Stimulated activated CD8-positive, alpha-beta memory T cell treated with anti-CD3 and anti-CD28 coated beads, Interleukin-2, amount 100 ng/mL, for 1 hour (primary cell): ENCODE data around the gene ZNF385B.

Experiments
- DNase-seq, 2 donors: peaks; one replicate each; pipeline ENCODE4 v3.0.0-alpha.2; 2020; ENCODE audit warnings: low read depth in 2 of 2

ZNF385B gene

DNA sequence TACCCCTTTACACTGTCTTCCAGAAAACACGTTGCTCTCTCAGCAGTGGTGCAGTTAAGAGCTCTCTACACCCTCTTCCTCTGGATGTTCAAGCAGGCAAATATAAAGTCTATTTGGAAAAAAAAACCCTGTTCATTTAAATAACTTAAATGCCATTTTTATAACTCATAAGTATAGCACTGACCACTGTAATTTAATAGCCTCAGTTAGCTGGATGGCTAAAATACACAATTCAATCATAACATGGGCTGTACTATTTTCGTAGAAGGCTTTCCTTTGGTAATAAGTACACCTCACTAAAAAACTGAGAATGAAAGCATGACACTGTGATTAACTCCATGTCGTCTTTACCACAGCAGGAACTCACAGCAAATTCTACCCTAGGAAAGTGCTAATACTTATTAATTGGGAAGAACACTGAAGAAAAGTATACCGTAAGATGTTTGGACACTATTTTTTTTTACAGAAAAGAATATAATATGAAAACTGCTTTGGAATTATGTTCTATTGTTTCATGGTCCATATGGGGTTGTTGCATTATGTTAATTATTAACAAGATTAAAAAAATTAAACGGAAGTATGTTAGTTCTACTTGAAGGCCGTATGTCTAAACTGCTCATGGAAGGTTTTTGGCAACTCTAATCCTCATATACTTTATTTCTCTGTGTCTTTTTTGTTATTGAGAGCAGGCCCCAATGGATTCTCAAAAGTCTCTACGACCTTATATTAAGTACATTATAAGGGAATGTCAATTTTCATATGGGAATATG is 269.1 kb downstream of the ZNF385B start:
- DNase-seq = no peak

DNA sequence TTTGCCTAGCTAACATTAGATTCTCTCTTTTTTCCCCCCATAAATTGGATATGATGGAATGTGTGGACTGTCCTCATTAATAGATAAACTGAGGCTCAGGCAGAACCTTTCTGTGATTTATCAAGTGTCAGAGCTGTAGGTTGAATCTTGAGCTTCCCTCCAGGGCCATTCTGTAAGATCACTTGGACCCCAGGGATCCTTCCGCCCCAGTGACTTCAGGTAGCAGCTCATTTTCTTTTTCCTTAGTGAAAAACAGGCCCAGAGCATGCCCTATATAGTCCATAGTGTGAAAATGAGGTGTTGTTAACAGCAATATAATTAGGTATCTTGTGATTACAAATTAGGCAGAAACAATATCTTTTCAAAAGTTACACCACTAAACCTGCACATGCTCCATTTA is 269.7 kb downstream of the ZNF385B start:
- DNase-seq = no peak

DNA sequence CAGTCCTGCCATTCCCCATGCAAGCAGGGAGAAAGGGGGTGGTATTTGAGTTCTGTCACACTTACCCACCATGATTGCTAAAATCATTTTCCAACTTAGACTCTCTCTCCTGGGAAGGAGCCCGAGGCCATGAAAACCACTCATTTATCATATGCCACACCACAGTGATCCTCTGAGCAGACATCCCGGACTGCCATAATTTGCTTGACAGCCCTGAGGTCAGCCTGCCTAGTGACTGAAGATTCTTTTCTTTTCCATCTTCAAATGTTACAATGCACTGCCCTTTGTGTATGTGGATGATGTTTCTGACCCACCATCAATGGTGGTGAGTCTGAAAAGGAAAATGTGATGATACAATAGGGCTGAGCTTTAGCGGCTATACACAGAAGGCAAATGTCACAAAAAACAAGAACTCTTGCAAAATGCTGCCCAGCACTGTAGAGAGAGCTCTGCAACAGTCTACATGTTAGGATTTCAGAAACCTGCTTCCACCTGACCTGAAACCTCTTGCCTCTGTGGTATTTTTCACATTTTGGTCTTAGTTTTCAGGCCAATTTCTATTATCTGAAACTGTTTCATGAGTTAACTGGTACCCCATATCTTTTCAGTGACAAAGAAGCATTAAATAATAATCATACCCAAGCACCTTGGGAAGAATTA is 272.8 kb downstream of the ZNF385B start:
- DNase-seq = no peak

DNA sequence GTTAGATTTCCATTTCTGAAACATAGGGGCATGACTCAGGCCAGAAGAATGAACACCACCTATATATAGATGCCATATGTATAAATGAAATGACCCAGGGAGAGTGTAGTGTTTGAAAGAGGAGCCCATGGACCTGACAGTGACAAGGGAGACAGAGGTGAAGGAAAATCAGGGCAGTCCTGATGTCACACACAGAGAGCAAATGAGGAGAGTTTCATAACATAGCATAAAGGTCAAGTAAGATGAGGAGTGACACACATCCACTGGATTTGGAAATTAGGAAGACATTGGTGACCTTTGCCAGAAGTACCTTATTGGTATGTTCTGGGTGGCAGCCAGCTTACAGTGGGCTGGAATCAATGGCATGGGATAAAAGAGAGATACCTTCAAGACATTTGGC is 276.7 kb downstream of the ZNF385B start:
- no peak for DNase-seq

DNA sequence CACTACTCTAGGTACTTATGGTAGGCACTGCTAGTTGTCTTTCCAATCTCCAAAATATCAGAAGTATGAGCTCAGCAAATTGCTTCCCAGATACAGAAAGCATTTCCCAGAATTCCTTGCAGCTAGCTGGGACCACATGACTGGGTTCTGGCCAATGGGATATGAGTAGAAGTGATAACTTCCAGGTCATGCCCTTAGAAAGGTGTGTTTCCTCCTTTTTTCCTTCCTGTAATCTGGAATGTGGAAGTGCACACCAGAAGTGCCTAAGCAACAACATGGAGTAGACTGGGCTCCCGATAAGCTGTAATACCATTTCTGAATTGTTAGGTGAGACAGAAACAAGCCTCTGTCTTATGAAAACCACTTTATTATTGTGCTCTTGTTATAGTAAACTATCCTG is 279.8 kb downstream of the ZNF385B start:
- DNase-seq = no peak

DNA sequence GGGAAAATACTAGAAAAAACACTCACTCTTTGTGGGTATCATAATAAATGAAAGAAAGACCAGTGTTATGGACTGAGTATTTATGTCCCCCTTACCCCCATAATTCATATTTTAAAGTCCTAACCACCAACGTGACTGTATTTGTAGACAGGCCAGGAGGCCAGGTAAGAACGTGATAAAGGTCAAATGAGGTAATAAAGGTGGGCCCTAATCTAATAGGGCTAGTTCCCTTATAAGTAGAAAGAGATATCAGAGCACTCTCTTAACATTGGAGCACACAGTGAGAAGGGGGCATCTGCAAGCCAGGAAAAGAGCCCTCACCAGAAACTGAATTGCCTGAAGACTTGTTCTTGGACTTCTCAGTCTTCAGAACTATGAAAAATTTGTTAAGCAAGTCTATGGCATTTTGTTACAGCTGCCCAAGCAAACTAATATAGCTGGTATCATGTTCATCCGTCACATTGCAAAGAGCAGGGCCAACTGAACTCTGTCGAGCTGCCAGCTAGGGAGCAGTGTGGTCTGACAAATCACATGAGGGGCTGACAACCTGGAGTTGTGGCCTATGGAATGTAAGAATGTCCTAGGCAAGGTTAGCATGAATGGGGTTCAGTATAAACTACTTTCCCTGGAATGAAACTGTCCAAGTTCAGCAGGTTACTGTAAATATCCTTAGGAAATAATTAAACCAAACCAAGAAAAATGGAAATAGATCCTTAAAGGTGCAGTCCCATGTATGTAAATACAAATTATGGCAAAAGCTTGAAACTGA is 280.9 kb downstream of the ZNF385B start:
- DNase-seq = no peak

- no peak for DNase-seq
Observed at GRCh38 chr2:179579800-179580199, 281.6 kb downstream of the ZNF385B start.

- no peak for DNase-seq
Observed at GRCh38 chr2:179578171-179578916, 283.1 kb downstream of the ZNF385B start.

DNA sequence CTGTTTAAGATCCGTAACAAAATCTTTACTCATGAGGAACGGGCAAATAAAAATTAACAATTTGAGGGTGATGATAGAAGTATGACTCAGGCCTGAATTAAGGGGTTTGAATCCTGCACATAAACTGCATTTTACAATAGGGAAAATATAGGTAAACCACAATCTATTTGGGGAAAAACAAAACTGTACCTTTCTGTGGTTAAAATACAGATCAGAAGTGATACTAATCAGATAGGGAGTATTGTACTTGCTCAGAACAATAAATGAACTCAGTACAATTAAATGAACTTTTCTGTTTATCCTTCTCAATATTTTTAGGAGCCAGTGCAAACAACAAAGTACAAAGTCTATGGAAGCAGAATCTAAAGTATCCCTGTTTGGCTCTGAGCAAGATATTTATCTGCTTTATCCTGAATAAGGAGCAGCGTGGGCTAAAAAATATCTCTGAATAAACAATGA is 287.3 kb downstream of the ZNF385B start:
- DNase-seq = no peak

- DNase-seq = no peak
Observed at GRCh38 chr2:179572544-179572943, 288.9 kb downstream of the ZNF385B start.

DNA sequence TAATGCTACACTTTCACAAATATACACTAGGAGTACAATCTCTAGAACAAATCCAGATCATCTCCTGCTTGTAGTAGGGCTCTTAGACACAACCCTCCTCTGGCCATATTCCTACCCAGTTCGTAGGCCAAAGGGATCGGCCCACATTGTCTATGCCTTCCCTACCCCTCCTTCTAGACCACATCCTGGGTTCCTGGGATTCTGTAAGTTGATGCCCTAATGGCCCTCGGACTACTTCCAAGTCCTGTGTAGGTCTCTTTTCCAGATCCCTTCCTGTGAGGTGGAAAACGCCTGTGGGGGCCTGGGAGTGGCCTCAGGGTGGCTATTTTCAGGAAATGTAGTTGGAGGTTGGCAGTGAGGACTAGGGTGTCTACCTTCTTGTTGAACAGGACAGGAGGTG is 289.7 kb downstream of the ZNF385B start:
- DNase-seq = no peak

- DNase-seq = no peak
Observed at GRCh38 chr2:179571252-179571651, 290.2 kb downstream of the ZNF385B start.

DNA sequence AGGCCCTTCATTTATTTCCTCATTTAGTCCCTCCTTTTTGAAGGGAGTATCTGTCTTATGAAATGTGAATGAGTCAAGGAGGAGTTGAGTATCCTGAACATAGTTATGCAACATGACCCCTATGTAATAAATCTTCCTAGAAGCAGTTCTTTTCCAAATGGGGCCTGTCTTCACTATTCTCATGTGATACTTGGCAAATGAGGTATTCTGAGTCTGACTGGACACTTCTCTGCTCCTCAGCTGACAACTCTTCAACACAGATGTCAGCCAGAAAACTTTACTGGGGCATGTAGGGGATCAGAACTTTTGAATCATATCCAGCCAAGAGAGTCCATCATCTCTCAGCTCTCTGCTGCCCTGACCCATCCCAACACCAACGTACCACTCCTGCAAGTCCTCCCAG is 291.6 kb downstream of the ZNF385B start:
- no peak for DNase-seq

DNA sequence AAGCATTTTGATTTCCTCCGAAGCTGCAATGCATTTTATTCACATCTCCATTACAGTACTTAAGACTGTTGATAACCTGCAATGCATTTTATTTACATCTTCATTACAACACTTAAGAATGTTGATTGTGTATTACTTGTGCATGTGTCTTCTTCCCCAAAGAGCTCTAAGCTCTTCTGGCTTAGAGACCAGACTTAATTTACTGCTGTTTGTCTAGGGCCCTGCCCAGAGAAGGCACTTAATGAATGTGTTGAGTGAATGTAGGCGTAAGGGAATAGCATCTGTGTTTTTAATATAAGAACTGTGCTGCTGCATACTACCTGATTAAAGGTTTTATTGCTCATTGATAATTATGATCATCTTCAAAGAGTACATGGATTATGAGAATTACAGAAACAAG is 295.6 kb downstream of the ZNF385B start:
- no peak for DNase-seq

GRCh38 chr2:179562330-179562885 is 299.0 kb downstream of the ZNF385B start:
- no peak for DNase-seq

GRCh38 chr2:179561702-179562101 is 299.7 kb downstream of the ZNF385B start:
- DNase-seq = no peak

DNA sequence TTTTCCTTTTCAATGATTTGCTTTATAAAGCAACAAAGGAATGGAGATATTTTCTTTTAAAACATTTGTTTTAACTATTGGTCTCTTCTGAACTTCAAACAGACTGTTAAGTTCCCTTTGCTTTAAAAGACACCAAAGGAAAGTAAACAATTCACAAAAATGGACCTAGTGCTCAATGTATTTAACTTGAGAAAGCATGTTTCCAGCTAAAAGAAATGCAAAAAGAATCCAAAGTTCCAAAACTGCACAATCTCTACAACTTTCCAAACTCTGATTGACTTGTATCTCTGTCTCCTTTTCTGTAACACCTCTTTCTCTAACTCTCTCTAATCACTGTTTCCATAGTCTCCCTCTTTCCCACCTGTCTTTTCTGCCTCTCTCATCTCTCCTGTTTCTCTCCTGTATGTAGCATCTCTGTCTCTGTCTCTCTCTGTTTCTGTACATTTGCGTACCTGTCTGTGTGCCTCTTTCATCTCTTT is 301.1 kb downstream of the ZNF385B start:
- DNase-seq = no peak

GRCh38 chr2:179559108-179559806 is 302.2 kb downstream of the ZNF385B start:
- DNase-seq = no peak

DNA sequence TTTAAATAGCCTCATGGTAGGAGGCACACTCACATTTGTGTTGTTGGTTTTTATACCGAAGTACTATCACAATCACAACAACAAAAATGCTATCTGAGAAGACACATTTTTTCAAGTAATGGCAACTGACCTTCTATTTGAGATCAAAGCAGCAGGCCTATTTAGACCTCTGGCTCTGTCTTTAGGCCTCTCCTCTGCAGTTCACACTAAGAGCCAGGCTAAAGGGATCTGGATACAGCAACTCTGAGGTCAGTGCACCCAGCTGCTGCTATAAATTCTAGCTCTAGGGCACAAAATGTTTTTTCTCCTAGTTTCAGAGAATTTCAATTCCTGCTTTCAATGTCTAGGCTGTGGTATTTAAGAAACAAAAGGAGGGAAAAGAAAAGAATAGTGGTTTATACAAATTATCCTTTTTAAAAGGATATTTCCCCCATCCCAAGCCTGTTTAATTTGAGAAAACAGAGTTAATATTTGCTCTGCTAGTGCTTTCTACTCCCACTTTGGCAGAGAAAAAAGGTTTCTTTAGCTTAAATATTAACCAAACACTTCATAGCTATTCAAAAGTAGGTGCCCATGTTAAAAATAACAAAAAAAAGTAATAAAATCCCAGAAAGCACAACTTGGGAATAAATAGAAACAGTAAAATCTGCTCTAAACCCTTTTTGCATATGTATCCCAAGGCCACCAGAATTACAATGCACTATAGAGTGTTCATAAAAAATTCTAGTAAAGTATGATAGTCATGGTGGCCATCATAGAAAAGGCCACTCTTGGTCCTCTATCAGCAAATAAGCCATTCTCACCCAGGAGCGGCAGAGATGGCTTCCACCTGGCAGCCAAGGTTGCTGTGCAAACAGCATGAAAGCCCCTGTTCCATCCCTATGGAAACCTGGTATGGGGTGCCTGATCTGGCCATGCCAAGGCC is 303.1 kb downstream of the ZNF385B start:
- DNase-seq = no peak

DNA sequence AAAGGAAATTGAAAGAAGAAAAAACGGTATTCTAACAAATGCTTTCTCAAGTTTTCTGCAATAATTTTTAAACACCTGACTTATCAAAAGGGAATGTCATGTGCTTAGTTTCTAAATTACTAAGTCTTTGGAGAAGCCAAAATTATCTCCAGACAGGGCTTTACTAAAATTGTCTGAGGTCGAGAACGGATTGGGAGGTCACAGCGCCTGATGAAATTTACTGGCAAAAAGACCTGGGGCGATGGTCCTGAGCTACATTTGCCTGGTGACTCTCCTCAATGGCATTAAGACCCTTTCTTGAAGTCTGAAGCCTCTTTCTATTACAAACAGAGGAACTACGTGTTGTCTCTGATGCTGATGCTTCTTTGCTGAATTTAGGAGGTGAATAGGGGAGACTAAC is 305.0 kb downstream of the ZNF385B start:
- DNase-seq = no peak
